B cell (primary cell): Measurements from ENCODE around the gene LYSMD1.

Experiments used
- CTCF ChIP-seq: fragments of 200-600 bp; IDR thresholded peaks from one replicate; pipeline ENCODE4 v1.8.0; 2022; ENCODE audit warnings: antibody characterized with exemption, mild to moderate bottlenecking
- EZH2 ChIP-seq: IDR thresholded peaks from 2 replicates; pipeline ENCODE4 v1.6.1; 2012; ENCODE audit warnings: borderline replicate concordance, low read depth, mild to moderate bottlenecking, moderate library complexity, low read length; ENCODE audit not compliant: insufficient read depth, poor library complexity, severe bottlenecking

GRCh38 chr1:151171190-151171589 lies 5.5 kb upstream of the LYSMD1 start:
- TF ChIP-seq CTCF (no peak), EZH2 (no peak)
